Activated CD4-positive, alpha-beta T cell treated with anti-CD3 and anti-CD28 coated beads for 1 hour (primary cell): ENCODE data around the gene UGT2A3.
"Not testable (repeated sequence)": the region's sequence is repeated elsewhere in the genome, so short reads cannot be mapped to it uniquely, and the experiment has no call there.

Experiments used
- DNase-seq: peaks from one replicate; pipeline ENCODE4 v3.0.0-alpha.2; 2020

Gene UGT2A3

GRCh38 chr4:68951078-68951805, at the start of gene UGT2A3:
TSS of gene UGT2A3 (minus strand) at chr4:68951804. CDS start at chr4:68951760, 44 bp downstream.
- DNase-seq: no peak

DNA sequence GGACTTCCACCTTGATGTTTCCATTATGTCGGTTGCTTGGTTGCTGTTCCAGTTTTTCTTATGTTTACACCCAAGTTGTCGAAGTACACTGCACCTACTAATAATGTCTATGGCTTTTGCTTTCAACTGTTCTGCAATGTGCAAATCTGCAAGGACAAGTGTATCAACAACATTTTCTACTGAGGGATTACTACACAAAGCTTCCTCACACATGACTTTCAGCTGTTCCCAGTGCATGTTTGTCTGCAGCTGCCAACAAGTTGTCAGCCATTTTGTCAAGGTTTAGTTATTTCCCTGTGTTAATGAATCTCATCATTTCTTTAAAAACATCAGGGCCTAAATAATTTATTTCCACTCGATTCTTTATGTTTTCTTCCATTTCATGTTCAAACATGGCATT, 45.4 kb upstream of the UGT2A3 start:
- no peak for DNase-seq

DNA sequence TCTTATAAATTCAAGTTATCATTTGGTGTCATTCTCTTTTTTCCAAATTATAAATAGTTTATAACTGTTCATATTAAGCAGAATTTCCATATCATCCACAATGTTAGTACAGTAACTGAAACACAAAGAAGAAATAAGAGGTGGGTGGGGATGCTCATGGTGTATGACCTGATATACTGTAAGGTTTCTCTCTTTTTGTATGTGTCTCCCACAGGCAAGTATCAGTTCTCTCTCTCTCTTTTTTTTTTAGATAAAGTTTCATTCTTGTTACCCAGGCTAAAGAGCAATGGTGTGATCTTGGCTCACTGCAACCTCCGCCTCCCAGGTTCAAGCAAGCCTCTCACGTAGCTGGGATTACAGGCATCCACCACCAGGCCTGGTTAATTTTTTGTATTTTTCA, 43.7 kb upstream of the UGT2A3 start:
- no peak for DNase-seq

DNA sequence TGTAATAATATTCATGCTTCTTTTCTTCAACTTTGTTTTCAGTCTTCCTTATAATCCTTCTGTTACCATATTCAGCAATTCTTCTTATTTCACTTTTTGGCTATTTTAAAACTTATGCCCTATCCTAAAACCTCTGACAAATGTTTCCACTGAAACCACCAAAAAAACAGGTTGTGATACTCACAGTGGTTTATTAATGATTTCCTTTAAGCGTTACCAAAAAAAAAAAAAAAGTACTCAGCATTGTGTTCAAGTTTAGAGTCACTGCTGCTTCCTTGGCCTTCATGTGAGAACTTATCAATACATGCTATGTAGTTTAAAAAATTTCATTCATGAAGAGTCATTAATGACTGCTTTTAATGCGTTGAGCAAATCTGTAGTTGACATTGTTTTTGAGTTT, 35.4 kb upstream of the UGT2A3 start:
- DNase-seq: no peak

DNA sequence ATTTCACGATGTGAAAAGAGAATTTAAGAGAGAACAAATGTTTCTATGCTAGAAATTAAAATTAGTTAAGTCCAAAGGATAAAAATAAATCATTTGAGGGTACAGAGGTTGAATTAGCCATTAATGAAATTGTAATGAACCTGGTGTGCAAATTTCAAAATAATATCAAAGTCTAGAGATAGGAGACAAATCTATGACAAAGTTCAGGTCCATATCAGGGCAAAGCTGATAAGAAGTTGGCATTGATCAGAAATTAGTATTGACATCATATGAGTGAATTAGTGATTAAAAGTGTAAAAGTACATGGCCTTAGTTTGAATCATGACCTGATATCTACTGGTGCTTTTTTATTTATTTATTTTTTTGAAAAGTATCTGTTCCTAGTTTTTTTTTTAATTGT, 33.8 kb upstream of the UGT2A3 start:
- DNase-seq: no peak

- no peak for DNase-seq
Measured at GRCh38 chr4:68984947-68985346, 33.3 kb upstream of the UGT2A3 start.

- DNase-seq: no peak
Measured at GRCh38 chr4:68963374-68963773, 11.8 kb upstream of the UGT2A3 start.

DNA sequence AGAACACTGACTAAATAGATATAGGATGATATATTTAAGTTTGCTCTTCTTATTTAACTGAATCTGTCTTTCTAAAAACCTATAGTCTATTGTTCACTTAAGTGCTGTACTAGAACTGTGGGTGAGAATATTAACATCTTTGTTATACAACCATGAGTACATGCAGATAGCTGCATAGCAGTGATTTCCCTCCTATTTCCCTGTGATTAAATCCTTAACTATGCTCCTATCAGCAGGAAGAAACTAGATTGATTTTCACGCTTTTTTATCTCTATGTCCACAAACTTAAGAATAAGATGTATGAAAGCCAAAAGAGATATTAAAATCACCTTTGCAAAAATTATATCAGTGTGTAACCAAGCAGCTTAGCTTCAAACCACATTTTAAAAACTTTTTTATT, 11.3 kb upstream of the UGT2A3 start:
- no peak for DNase-seq

DNA sequence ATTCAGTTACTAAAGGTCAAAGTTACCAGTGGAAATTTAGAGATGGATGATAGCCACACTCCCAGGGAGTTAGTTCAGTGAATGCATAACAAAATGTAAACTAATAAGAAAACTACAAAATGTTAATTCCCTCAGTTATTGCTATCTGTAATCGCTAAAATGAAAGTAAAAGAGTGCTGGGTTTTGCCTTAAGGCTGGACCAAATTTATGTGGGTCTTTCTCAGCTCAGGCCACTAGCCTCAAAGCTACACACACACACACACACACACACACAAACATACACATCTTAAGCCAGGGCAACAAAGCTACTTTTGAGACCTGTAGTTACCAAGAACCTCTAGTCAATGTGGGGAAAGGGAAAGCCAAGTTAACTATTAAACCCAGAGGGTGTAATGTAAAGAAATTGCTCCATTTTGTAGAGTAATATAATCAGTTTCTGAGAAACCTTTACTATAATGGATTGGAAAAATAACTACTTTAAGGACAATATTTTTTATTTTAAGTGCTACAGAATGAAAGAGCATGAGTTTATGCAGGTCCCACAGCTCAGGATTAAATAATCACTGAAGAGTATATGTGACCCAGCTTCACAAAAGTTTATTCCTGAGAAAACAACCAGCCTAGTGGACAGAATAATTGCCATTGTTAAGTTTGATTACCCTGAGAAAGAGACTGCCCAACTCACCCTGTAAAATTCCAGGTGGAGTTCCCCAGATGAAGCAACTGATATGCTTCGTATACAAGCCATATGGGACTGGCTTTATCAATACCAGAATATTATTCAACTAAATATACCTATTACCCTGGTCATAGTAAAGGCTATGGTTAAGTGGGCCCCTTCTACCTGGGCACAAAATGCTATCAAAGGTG, 8.9 kb upstream of the UGT2A3 start:
- no peak for DNase-seq

GRCh38 chr4:68959085-68959484, 7.5 kb upstream of the UGT2A3 start:
- DNase-seq: not testable (repeated sequence)

DNA sequence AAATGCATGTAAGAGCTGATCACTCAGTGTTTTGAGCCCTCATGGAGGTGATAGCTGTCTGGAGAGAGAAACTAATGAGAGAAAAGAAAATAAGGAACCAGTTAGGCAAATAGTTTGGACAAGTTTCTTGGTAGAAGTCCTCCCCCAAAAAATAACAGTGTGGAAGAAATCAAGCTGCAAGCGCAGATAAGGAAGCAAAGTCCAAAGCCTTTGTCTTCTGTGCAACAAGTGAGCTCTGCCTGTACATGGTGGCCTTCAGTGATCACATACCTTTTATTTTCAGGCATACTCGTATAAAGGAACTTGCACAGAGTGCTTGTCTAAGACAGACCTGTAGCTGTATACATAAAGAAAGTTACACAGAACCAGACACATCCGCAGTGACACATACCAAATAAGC, 2.5 kb upstream of the UGT2A3 start:
- DNase-seq: no peak

- no peak for DNase-seq
Measured at GRCh38 chr4:68953056-68953596, 1.5 kb upstream of the UGT2A3 start.

GRCh38 chr4:68951806-68952585, 392 bp upstream of the UGT2A3 start:
- DNase-seq: no peak

DNA sequence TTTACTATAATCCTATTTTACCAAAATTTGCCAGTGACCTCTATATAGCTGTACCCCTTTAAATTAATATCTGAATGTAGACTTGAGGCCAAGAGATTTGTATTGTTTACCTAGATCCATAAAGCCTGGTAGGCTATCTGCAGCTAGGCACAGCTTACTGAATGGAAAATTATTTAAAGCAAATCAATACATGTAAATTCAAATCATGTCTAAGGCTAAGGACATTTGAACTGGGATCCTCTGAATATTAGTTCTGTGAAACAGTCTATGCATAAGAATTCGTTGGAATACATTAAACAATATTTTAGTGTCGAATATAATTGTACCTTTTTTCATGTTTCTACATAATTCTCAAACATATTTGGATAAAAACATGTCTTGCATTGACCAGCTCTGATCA, 1.6 kb downstream of the UGT2A3 start:
- DNase-seq: no peak

- DNase-seq: no peak
Measured at GRCh38 chr4:68948985-68949384, 2.6 kb downstream of the UGT2A3 start.

GRCh38 chr4:68948044-68948743, 3.4 kb downstream of the UGT2A3 start:
- no peak for DNase-seq

DNA sequence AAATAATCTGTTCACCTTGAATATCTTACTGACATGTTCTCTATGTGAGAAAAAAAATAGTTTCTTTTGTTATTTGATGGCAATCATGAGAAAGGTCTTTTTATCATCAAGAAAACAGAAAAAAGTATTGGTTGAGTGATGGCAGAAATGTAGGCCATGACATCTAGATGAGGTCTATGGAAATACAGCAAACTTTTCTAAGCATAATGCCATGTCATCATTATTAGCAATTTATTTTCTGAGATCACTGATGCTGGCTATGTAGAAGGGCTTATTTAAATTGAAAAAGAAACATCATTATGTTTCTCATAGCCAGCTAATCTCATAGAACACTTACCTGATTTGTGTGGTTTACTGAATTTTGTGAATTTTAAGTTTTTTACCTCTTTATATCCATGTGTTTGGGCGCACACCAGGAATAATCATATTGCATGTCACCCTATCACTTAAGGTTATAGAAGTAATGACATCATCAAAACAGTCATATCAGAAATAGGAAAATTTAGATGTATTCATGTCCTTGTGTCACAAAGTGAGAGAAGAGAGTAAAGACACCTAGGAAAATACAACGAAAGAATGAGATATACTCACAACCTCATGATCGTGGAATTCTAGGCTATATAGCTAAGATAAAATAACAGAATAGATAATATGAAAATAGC, 22.4 kb downstream of the UGT2A3 start:
- no peak for DNase-seq

DNA sequence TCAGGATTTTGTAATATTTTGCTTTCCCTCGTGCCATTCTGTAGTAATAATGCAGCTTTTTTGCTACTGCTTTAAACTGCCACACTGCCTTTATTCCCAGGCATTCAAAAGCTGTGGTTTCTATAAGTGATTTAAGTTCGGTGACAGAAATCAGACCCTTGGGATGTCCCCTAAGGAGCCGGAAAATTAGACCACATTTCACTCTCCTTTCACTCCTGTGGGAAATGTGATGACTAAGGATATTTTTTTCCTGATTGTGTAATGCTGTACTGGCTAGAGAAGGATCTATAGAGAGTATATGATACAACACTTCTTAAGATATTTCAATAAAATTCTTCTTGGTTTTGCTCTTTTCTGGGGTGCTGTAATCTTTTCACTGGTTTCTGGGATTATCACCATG, 24.4 kb downstream of the UGT2A3 start:
- no peak for DNase-seq

DNA sequence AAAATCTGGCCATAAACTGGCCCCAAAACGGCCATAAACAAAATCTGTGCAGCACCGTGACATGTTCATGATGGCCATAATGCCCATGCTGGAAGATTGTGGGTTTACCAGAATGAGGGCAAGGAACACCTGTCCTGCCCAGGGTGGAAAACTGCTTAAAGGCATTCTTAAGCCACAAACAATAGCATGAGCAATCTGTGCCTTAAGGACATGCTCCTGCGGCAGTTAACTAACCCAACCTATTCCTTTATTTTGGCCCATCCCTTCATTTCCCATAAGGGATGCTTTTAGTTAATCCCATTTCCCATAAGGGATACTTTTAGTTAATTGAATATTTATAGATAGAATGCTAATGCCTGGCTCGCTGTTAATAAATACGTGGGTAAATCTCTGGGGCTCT, 29.4 kb downstream of the UGT2A3 start:
- DNase-seq: not testable (repeated sequence)

DNA sequence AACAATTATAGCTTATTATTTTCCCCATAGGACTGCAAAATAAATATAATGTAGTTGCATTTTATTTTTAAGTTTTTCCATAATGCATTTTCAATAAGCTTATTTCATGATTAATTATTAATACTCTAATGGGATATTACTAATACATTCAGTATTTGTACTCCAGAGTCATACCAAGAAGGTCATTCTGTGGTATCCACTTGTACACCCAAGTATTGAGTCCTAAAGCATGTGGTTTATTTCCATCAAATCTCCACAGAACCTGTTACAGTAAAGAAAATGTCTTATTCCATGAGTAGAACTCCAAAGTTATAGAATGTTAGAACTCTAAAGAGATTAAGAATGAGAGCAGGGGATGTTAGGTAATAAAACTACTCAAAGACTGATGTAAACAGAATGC, 30.6 kb downstream of the UGT2A3 start:
- no peak for DNase-seq

DNA sequence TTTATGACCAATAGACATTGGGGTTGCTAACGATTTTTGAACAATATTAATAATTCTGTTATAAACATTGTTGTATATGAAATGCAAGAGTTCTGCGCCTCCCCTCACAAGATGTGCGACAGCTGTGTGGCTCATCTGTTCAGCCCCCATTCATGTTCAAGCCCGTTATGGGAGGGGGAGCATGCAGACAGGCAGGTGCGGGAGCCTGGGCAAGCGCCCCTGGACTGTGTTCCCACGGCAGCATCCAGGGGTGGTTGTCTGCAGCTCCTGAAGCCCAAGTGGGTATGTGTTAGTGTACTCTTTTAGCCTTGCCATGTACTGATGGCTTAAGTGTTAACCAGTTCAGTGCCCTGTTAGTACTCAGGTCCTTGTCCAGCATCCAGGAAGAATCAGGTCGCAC, 34.6 kb downstream of the UGT2A3 start:
- DNase-seq: no peak

GRCh38 chr4:68912807-68913206, 38.8 kb downstream of the UGT2A3 start:
- DNase-seq: no peak
